Adipocyte (in vitro differentiated cells): ENCODE measurements around the gene KRT79.
"Not testable (repeated sequence)": the region's sequence is repeated elsewhere in the genome, so short reads cannot be mapped to it uniquely, and the experiment has no call there.

Experiments used
- DNase-seq: peaks from one replicate; pipeline ENCODE4 v3.0.0-alpha.2; 2015; ENCODE audit warnings: low read depth
- H3K27me3 ChIP-seq: replicated peaks from 2 replicates; pipeline ENCODE4 v1.7.0; 2013; ENCODE audit warnings: mild to moderate bottlenecking, low read length, moderate library complexity; ENCODE audit not compliant: control insufficient read depth, insufficient read depth
- H3K36me3 ChIP-seq: 2 replicates; pipeline ENCODE4 v1.7.0; 2013; ENCODE audit warnings: low read length, mild to moderate bottlenecking, moderate library complexity; ENCODE audit not compliant: control insufficient read depth, insufficient read depth, severe bottlenecking
- H3K4me1 ChIP-seq: 2 replicates; pipeline ENCODE4 v1.7.0; 2013; ENCODE audit warnings: mild to moderate bottlenecking, low read length, moderate library complexity; ENCODE audit not compliant: control insufficient read depth, insufficient read depth
- H3K4me3 ChIP-seq: 2 replicates; pipeline ENCODE4 v1.7.0; 2013; ENCODE audit warnings: mild to moderate bottlenecking, low read length, moderate library complexity
- H3K9ac ChIP-seq: 2 replicates; pipeline ENCODE4 v1.7.0; 2013; ENCODE audit warnings: mild to moderate bottlenecking, low read length, moderate library complexity
- H3K9me3 ChIP-seq: 2 replicates; pipeline ENCODE4 v1.7.0; 2013; ENCODE audit warnings: mild to moderate bottlenecking, low read length, moderate library complexity; ENCODE audit not compliant: control insufficient read depth

Gene KRT79

GRCh38 chr12:52856787-52857186, 22.7 kb upstream of the KRT79 start:
- DNase-seq, result no peak
- peaks cover 7% of the 10 kb centered on the region for H3K4me1 ChIP-seq
- H3K36me3 ChIP-seq, result no peaks in the 10 kb centered on the region
- no peak overlapping the region for H3K9ac ChIP-seq
- no peak overlapping the region for H3K4me3 ChIP-seq
- no peaks in the 10 kb centered on the region for H3K9me3 ChIP-seq
- peaks cover 19% of the 10 kb centered on the region for H3K27me3 ChIP-seq

- not testable (repeated sequence) for H3K4me3 ChIP-seq, H3K4me1 ChIP-seq, H3K9me3 ChIP-seq, H3K36me3 ChIP-seq, DNase-seq, H3K9ac ChIP-seq
- H3K27me3 ChIP-seq, result peaks cover 25% of the 10 kb centered on the region
Measured at GRCh38 chr12:52856077-52856476, 22.0 kb upstream of the KRT79 start.

- Histone ChIP-seq H3K4me1 (peaks cover 3% of the 10 kb centered on the region), H3K4me3 (no peak overlapping the region), H3K36me3 (no peaks in the 10 kb centered on the region), H3K27me3 (peaks cover 44% of the 10 kb centered on the region), H3K9ac (no peak overlapping the region), H3K9me3 (no peaks in the 10 kb centered on the region)
- DNase-seq, result no peak
Measured at GRCh38 chr12:52851787-52852186, 17.7 kb upstream of the KRT79 start.

- Histone ChIP-seq H3K36me3 (no peaks in the 10 kb centered on the region), H3K9ac (no peak overlapping the region), H3K27me3 (peaks cover 42% of the 10 kb centered on the region), H3K4me1 (peaks cover 3% of the 10 kb centered on the region), H3K9me3 (no peaks in the 10 kb centered on the region), H3K4me3 (no peak overlapping the region)
- DNase-seq, result no peak
Measured at GRCh38 chr12:52850681-52851080, 16.6 kb upstream of the KRT79 start.

DNA sequence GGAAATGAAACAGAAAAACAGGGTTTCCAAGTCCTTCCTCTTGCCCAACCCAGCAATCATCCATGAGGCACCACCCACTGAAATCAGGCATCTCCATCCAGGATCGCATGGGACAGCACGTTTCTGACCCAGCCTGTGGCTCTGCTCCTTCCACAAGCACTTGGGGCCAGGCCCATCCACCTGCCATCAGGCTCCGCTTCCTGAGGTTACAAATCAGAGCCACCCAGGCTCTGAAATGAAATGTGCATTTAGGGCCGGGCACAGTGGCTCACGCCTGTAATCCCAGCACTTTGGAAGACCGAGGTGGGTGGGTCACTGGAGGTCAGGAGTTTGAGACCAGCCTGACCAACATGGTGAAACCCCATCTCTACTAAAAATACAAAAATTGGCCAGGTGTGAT, 15.4 kb upstream of the KRT79 start:
- H3K4me1 ChIP-seq, result peaks cover 3% of the 10 kb centered on the region
- H3K4me3 ChIP-seq, result no peak overlapping the region
- H3K27me3 ChIP-seq, result peaks cover 42% of the 10 kb centered on the region
- DNase-seq, result no peak
- H3K36me3 ChIP-seq, result no peaks in the 10 kb centered on the region
- no peaks in the 10 kb centered on the region for H3K9me3 ChIP-seq
- H3K9ac ChIP-seq, result no peak overlapping the region

GRCh38 chr12:52848661-52849255, 14.6 kb upstream of the KRT79 start, which contains the start of gene KRT78:
Gene KRT78 (minus strand): TSS chr12:52848994. CDS start chr12:52848930, 64 bp downstream.
- no peaks in the 10 kb centered on the region for H3K36me3 ChIP-seq
- DNase-seq, result no peak
- H3K27me3 ChIP-seq, result peaks cover 44% of the 10 kb centered on the region
- no peaks in the 10 kb centered on the region for H3K9me3 ChIP-seq
- H3K4me1 ChIP-seq, result peaks cover 3% of the 10 kb centered on the region
- no peak within 1 kb of the TSS for H3K9ac ChIP-seq
- H3K4me3 ChIP-seq, result no peak within 1 kb of the TSS

DNA sequence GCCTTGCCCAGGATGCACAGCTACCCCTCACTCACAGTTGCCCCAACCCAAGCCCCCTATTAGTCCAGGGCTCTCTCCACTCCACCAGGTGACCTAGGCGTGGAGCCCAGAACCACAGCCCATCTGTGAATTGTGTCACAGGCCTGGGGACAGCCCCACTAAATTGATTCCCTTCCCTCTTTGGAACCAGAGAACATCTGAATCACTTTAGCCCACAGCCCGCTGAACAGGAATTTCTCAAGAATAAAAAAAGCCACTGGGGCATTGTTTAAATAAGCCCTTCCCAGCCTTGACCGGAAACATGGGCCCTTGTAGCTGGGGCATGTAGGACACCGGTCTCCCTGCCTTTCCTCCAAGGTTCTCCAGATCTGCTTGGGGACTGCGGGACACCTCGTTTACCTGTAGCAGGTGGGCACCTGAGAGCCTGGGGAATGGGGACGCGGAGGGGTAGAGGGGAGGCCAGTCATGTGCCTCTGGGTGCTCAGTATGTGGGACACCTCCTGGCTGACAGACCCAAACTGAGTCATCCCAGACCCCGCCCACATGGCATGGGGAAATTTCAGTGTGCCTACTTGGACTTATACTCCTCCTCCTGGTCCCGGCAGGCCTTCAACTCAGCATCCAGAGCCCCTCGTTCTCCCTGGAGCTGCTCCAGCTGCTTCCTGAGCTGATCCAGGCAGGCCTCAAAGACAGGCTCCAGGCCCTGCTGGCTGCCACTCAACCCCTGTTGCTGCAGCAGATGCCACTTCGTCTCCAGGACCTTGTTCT, 13.4 kb upstream of the KRT79 start:
- no peak for DNase-seq
- Histone ChIP-seq H3K9ac (no peak overlapping the region), H3K9me3 (no peaks in the 10 kb centered on the region), H3K4me3 (no peak overlapping the region), H3K36me3 (no peaks in the 10 kb centered on the region), H3K27me3 (peaks cover 39% of the 10 kb centered on the region), H3K4me1 (peaks cover 3% of the 10 kb centered on the region)

DNA sequence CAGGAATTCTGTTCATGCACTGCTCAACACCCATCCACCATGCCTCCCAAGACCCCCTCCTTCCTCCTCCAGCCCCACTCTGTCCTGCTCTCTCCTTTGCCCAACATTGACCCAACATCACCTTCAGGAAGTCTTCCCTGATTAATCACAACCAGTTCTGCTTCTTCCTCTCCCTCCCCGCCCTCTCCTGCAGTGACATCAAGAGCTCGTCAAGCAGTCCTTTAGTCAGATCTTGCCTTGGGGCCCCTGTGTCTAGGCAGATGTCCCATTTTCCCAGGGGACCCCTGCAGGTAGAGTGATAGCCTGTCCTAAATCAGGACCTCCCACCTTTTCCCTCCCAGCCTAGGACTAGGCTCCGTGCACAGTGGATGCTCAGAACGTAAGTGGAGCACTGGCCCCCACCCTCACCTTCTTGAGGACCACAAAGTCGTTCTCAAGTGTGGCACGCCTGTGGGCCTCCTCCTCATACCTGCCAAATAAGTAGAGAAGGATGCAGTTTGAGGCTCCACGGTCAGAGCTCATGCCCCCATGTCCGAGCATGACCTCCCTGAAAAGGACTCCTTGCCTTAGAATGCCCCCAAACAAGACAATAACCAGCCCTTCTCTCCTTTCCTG, 12.4 kb upstream of the KRT79 start:
- H3K9ac ChIP-seq, result no peak overlapping the region
- H3K36me3 ChIP-seq, result no peaks in the 10 kb centered on the region
- no peak for DNase-seq
- peaks cover 36% of the 10 kb centered on the region for H3K27me3 ChIP-seq
- no peak overlapping the region for H3K4me3 ChIP-seq
- no peaks in the 10 kb centered on the region for H3K9me3 ChIP-seq
- H3K4me1 ChIP-seq, result peaks cover 3% of the 10 kb centered on the region

- Histone ChIP-seq H3K36me3 (no peaks in the 10 kb centered on the region), H3K4me3 (no peak overlapping the region), H3K4me1 (peaks cover 3% of the 10 kb centered on the region), H3K9ac (no peak overlapping the region), H3K9me3 (no peaks in the 10 kb centered on the region), H3K27me3 (peaks cover 32% of the 10 kb centered on the region)
- no peak for DNase-seq
Measured at GRCh38 chr12:52845946-52846345, 11.8 kb upstream of the KRT79 start.

DNA sequence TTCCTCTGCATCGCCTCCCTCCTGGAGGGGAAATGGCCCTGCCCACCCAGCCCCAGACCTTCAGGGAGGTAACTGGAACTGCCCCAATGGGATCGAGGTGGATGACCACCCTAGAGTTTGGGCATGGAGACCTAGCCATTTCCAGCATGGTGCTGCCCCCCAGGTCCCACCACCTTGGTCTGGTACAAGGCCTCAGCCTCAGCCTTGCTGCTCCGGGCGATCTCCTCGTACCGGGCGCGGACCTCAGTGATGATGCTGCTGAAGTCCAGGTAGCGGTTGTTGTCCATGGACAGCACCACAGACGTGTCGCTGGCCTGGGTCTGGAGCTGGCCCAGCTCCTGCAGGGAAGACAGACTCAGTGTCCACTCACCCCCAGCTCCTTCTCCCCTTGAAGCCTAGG, 10.3 kb upstream of the KRT79 start:
- Histone ChIP-seq H3K4me3 (no peak overlapping the region), H3K36me3 (no peaks in the 10 kb centered on the region)
- no peak for DNase-seq

GRCh38 chr12:52839436-52840105, 5.5 kb upstream of the KRT79 start:
- DNase-seq, result no peak
- H3K9ac ChIP-seq, result no peak overlapping the region
- no peaks in the 10 kb centered on the region for H3K9me3 ChIP-seq
- H3K36me3 ChIP-seq, result no peaks in the 10 kb centered on the region
- H3K4me3 ChIP-seq, result no peak overlapping the region
- H3K4me1 ChIP-seq, result peaks cover 20% of the 10 kb centered on the region
- H3K27me3 ChIP-seq, result peaks cover 37% of the 10 kb centered on the region

More for the DNA sequence above, 10.3 kb upstream of the KRT79 start:
- no peaks in the 10 kb centered on the region for H3K9me3 ChIP-seq
- peaks cover 3% of the 10 kb centered on the region for H3K4me1 ChIP-seq
- H3K27me3 ChIP-seq, result peaks cover 35% of the 10 kb centered on the region
- H3K9ac ChIP-seq, result no peak overlapping the region
